SH-SY5Y (cell line): ENCODE data around the gene SLC25A6.

ENCODE experiments used
- GATA2 ChIP-seq: IDR thresholded peaks from 2 replicates; pipeline ENCODE4 v1.6.1; 2011; ENCODE audit warnings: mild to moderate bottlenecking, low read depth, low read length
- GATA3 ChIP-seq: IDR thresholded peaks from 2 replicates; pipeline ENCODE4 v1.6.1; 2011; ENCODE audit warnings: low read depth, mild to moderate bottlenecking, low read length, moderate library complexity

GRCh38 chrX:1393871-1394615 lies 2.1 kb upstream of the SLC25A6 start:
- no peak for TF ChIP-seq GATA3
- TF ChIP-seq GATA2 = no peak
